Measurements from ENCODE around the gene C1QTNF9. TPM values are rescaled to one million over a fixed set of nuclear protein-coding genes. Genes with fewer than 3 reads are reported as not detected.

C1QTNF9 gene
- total and polyA plus RNA-seq, 4 donors = 0.10 to 0.25 (median 0.19) TPM; not detected in 1

DNA sequence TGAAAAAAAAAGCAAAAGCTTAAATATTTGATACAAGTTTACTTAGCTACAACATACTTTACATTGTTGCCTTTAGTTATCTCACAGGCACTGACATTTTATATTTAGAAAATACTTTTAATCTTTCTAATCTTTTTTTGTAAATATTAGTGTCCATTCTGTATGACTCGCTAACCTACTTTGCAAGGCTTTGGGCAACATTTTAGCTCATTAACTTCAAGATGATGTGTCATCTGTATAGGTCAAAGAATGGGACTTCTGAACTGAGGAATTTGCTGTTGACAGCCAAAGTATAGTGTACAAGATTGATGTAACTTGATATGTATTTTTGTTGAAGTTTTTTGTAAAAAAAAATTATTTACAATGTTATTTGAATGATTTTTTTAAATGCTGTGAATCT is 2.7 kb upstream of the C1QTNF9 start:
- H3K27ac ChIP-seq (ENCODE audit: low read depth in 1 of 2, low read length in 2 of 2) = no peak overlapping the region
- no peak overlapping the region for H3K4me3 ChIP-seq (ENCODE audit: low read depth in 1 of 3, low read length in 3 of 3)
- TF ChIP-seq, protein P1, sequence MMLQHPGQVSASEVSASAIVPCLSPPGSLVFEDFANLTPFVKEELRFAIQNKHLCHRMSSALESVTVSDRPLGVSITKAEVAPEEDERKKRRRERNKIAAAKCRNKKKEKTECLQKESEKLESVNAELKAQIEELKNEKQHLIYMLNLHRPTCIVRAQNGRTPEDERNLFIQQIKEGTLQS (IDR thresholded peaks at IDR 0.05) = no peak
- TF ChIP-seq, protein P2, sequence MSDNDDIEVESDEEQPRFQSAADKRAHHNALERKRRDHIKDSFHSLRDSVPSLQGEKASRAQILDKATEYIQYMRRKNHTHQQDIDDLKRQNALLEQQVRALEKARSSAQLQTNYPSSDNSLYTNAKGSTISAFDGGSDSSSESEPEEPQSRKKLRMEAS (IDR thresholded peaks at IDR 0.05) = no peak
- TF ChIP-seq SP1 (IDR thresholded peaks at IDR 0.05) (no peak), GABPA (IDR thresholded peaks at IDR 0.05 in 1 of 2, conservative IDR thresholded peaks at IDR 0.05 in 1 of 2) (no peak), HNF4G (IDR thresholded peaks at IDR 0.05) (no peak), JUND (IDR thresholded peaks at IDR 0.05) (no peak), FOXA2 (IDR thresholded peaks at IDR 0.05) (no peak), EGR1 (IDR thresholded peaks at IDR 0.05; ENCODE audit: low read depth in 2 of 2) (no peak), YY1 (IDR thresholded peaks at IDR 0.05) (no peak), RAD21 (IDR thresholded peaks at IDR 0.05) (no peak), FOXA1 (IDR thresholded peaks at IDR 0.05) (no peak)
- TF ChIP-seq, protein P3, sequence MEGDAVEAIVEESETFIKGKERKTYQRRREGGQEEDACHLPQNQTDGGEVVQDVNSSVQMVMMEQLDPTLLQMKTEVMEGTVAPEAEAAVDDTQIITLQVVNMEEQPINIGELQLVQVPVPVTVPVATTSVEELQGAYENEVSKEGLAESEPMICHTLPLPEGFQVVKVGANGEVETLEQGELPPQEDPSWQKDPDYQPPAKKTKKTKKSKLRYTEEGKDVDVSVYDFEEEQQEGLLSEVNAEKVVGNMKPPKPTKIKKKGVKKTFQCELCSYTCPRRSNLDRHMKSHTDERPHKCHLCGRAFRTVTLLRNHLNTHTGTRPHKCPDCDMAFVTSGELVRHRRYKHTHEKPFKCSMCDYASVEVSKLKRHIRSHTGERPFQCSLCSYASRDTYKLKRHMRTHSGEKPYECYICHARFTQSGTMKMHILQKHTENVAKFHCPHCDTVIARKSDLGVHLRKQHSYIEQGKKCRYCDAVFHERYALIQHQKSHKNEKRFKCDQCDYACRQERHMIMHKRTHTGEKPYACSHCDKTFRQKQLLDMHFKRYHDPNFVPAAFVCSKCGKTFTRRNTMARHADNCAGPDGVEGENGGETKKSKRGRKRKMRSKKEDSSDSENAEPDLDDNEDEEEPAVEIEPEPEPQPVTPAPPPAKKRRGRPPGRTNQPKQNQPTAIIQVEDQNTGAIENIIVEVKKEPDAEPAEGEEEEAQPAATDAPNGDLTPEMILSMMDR (IDR thresholded peaks at IDR 0.05; ENCODE audit: low read depth, low read length, missing input control) = no peak
- TF ChIP-seq, protein P4, sequence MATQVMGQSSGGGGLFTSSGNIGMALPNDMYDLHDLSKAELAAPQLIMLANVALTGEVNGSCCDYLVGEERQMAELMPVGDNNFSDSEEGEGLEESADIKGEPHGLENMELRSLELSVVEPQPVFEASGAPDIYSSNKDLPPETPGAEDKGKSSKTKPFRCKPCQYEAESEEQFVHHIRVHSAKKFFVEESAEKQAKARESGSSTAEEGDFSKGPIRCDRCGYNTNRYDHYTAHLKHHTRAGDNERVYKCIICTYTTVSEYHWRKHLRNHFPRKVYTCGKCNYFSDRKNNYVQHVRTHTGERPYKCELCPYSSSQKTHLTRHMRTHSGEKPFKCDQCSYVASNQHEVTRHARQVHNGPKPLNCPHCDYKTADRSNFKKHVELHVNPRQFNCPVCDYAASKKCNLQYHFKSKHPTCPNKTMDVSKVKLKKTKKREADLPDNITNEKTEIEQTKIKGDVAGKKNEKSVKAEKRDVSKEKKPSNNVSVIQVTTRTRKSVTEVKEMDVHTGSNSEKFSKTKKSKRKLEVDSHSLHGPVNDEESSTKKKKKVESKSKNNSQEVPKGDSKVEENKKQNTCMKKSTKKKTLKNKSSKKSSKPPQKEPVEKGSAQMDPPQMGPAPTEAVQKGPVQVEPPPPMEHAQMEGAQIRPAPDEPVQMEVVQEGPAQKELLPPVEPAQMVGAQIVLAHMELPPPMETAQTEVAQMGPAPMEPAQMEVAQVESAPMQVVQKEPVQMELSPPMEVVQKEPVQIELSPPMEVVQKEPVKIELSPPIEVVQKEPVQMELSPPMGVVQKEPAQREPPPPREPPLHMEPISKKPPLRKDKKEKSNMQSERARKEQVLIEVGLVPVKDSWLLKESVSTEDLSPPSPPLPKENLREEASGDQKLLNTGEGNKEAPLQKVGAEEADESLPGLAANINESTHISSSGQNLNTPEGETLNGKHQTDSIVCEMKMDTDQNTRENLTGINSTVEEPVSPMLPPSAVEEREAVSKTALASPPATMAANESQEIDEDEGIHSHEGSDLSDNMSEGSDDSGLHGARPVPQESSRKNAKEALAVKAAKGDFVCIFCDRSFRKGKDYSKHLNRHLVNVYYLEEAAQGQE (IDR thresholded peaks at IDR 0.05) = no peak
- TF ChIP-seq, protein P5, sequence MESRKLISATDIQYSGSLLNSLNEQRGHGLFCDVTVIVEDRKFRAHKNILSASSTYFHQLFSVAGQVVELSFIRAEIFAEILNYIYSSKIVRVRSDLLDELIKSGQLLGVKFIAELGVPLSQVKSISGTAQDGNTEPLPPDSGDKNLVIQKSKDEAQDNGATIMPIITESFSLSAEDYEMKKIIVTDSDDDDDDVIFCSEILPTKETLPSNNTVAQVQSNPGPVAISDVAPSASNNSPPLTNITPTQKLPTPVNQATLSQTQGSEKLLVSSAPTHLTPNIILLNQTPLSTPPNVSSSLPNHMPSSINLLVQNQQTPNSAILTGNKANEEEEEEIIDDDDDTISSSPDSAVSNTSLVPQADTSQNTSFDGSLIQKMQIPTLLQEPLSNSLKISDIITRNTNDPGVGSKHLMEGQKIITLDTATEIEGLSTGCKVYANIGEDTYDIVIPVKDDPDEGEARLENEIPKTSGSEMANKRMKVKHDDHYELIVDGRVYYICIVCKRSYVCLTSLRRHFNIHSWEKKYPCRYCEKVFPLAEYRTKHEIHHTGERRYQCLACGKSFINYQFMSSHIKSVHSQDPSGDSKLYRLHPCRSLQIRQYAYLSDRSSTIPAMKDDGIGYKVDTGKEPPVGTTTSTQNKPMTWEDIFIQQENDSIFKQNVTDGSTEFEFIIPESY (IDR thresholded peaks at IDR 0.05) = no peak
- peaks cover 2 to 43% (median 29%) of the 10 kb centered on the region in 4 donors for H3K36me3 ChIP-seq (ENCODE audit: control insufficient read depth in 4 of 4, insufficient read depth in 3 of 4, low read depth in 1 of 4, low read length in 3 of 4)
- no peaks in the 10 kb centered on the region for H3K27me3 ChIP-seq (ENCODE audit: control insufficient read depth in 4 of 4, insufficient read depth in 4 of 4, low read length in 3 of 4)
- no peak overlapping the region for H3K9ac ChIP-seq (ENCODE audit: low read depth in 1 of 2, low read length in 2 of 2)
- WGBS = 90% methylated on average over 1 of the region's 1 CpG
- H3K9me3 ChIP-seq (ENCODE audit: control insufficient read depth in 4 of 4, low read length in 3 of 4) = no peaks in the 10 kb centered on the region
- H3K4me1 ChIP-seq (ENCODE audit: control insufficient read depth in 4 of 4, insufficient read depth in 4 of 4, low read length in 3 of 4) = no peaks in the 10 kb centered on the region
- DNase-seq (ENCODE audit: low spot score) = no peak

Measured in liver (tissue), 9 donors.